Ureter (tissue), 1 donor: ENCODE results near the gene SCAF4. TPM values are rescaled to one million over a fixed set of nuclear protein-coding genes. Genes with fewer than 3 reads are reported as not detected.
"Not testable (repeated sequence)": the region's sequence is repeated elsewhere in the genome, so short reads cannot be mapped to it uniquely, and the experiment has no call there.

Experiments used
- DNase-seq: peaks from one replicate; pipeline ENCODE4 v3.0.0-alpha.2; 2020; ENCODE audit warnings: low spot score
- total RNA-seq: library from RNA; stranded (reverse); gene quantifications from one replicate; pipeline ENCODE4 v1.2.4, GENCODE V29; 2023
- donor health status: DM: yes; HTN: yes; CAD: no.

SCAF4 gene
- total RNA-seq, 1 donor from 2014 or later: 44.2 TPM

DNA sequence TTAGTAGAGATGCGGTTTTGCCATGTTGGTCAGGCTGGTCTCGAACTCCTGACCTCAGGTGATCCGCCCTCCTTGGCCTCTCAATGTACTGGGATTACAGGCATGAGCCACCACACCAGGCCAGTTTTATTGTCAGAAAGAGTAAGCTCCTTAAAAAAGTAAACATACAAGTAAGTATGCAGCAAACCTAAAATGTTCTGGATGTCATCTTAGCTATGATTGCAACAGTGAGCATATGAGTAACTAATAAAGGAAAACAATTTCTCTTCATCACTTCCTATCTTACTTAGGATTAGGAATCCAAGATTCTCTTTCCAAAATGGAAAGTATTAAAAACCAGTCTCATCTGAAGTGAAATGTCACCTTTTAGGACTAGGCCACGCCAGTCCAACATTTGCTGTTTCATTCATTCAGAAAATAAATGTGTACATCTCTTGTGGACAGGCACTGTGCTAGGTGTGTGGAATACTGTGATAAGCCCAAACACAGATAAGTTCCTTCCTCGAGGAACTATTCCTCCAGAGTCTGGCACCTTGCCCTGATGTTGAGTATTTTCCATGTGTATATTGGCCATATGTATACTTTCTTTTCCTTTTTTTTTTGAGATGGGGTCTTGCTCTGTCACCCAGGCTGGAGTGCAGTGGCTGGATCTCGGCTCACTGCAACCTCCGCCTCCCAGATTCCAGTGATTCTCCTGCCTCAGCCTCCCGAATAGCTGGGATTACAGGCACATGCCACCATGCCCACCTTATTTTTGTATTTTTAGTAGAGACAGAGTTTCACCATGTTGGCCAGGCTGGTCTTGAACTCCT, 5.9 kb upstream of the SCAF4 start:
- DNase-seq: not testable (repeated sequence)

DNA sequence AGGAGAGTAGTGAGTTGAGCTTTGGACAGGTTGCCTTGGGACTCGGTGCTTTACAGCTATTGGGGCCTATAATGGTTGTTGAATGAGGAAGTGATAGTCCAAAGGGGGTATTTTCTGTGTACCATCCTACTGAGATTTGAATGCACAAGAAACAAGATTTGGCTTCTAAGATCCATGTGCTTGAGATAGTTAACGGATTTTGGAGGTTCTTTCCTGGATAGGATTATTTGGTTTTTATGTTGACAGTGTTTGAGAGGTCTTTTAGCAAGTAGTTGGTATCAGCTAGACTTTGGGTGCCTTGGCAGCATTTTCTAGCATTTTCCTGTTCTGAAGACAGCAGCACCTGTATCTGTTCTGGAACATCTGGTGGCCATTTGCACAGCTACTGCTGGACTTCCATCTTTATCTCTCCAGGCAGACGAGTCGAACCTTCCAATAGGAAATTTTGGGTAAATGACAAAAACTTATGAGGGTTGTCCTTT, 3.6 kb upstream of the SCAF4 start:
- no peak for DNase-seq

DNA sequence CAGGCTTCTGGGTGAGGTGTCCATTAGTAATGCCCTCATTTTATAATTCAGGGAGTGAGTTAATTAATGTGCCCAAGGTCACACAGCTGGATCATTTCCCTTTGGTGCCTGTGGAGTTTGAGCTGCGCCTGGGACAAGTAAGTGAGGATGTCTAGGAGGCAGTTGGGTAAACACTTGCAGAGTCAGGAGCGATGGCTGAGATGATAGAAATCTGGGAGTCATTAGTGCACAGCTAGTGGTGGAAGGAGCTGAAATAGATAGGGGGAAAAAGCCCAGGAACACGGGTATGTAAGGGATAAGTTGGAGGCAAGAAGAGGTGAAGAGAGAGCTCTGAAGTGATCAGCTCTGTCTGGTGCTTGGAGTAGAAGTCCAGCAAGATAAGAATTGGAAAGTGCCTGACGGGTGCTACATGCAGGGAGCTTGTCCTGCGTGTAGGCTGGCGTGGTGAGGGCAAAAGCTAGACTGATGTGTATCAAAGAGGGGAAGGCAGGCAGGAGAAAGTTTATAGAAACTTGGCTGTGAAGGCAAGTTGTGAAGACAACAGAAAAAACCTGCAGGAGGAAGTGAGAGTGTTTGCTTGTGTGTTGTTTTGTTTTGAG, 1.7 kb upstream of the SCAF4 start:
- no peak for DNase-seq

DNA sequence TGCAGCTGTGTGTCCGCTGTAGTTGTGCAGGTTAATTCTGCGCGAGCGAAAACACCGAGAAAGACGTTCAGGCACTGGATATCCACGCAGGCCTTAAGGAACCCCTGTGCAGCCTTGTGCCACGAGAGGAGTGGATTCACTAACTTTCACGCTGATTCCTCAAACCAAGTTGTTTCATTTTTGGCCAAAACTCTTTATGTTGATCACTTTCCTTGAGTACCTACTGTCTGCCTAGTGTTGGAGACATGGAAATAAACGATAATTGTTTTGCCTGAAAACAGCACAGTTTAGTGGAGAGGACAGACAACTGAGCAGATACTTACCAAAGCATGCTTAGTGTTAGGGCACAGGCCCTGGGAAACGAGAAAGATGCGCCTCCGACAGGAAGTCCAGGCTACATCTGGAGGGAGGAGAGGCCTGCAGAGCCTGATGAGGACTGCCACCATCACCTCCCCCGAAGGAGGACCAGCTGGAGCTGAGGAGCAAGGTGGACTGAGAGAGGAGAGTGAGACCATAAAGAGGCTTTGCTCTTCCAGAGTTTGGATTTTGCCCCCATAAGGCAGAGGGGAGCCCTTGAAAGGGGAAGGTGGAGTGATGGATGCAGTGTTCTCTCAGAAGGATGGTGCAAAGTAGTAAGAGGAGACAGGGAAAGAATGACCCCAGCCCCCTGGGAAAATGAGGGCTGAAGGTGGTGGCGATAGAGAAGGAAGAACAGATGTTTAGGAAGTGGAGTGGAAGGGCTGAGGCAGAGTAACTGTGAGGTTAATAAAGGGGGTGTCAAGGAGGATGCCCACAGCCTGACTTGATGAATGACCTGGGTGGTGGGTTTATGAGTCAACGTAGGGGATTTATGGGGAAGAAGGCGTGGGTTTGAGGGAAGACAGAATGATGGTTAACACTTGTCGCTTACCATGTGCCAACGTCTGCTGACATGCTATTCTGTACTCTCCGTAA, 956 bp upstream of the SCAF4 start:
- DNase-seq: no peak

DNA sequence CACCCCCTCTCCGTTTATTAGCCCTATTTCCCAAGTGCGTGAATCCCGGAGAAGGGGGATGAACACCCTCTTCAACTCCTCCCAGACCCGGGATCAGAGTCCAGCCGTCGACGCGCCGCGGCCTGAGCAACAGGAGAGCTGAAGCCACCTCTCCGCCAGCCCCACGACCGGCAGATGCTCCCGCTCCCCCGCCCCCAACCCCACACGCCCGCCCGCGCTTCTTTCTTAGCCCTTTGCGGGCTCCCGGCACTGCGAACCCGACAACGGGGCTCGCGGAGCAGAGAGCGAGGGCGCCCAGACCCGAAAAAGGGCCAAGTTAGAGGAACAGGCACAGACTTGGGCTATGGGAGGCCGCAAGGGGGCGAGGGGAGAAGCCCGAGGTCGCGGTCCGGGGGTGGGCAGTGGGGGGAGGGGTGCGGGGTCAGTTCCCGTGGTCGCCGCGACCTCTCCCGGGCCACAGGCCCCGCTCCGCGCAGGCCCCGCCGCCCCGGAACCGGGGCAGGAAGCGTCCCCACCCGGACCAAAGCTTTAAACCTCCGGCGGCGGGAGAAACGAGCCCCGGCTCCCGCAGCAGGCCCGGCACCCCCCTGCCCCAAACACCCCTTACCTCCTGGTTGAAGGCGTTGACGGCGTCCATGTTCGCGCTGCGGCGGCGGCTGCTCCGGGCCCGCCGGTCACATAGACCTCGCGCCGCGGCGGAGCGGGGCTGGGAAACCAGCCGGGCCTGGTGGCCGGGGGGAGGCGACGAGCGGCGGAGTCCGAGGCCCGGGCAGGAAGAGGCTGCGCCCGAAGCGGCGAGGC, 662 bp downstream of the SCAF4 start:
- peak; percentile 56 for DNase-seq

DNA sequence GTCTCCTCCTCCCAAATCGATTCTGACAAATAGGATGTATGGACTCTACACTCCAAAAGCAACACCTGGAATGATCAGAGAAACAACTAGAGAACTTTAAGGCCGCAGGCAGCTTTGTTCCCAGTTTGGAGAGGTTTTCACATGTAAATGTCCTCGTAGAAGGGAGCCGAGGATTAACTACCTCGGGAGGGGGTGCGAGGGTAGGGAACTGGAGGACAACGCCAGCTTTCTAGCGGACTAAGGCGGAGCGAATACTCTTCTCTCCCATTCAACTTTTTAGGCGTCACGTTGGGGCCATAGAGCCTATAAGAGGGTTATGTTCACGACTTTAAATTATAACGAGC, 1.2 kb downstream of the SCAF4 start:
- DNase-seq: no peak

DNA sequence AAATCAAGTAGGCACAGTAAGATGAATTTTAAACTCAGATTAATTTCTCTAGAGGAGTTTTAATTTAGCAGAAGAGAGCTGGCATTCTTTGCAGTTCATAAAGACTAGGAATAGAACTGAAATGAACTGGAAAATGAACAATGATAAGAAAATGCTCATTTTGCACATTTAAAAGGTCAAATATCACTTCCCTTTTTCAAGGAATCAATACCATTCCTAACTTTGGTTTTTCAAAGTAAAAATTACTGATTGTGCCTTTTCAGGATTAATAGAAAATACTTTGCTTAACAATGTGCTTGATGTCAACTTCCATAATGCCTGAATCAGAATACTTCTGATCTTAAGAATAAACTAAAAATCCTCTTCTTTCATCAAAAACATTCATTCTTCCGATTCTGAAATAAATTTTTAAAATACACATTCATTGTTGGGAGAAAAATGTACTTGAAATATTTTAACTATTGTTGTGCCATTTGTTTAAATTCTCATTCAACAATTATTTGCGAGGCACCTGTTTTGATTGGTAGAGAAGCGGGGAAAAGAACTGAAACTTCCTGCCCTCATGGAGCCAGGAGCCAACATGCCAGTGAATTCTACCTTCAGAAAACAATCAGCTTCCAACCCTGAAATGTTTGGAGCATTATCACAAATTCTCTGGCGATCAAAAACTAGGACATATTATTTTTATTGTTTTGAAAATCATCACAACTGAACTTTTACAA, 2.1 kb downstream of the SCAF4 start:
- DNase-seq: no peak

DNA sequence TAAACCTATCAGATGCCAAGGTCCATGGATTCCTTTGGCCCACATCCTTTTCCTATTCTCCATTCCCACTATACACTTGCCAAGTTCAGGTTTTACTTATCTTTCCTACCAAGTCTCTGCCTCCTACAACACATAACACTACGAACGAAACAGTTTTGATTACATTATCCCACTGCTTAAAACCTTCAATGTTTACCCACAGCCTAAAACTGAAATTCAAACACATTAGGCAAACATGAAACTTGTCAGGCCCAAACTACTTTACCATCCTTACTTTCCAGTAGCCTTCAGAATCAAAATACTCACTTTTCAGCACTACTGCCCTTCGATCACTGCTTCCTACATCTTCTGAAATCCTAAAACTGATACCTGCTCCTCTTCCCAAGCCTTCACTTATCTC, 3.0 kb downstream of the SCAF4 start:
- DNase-seq: no peak

DNA sequence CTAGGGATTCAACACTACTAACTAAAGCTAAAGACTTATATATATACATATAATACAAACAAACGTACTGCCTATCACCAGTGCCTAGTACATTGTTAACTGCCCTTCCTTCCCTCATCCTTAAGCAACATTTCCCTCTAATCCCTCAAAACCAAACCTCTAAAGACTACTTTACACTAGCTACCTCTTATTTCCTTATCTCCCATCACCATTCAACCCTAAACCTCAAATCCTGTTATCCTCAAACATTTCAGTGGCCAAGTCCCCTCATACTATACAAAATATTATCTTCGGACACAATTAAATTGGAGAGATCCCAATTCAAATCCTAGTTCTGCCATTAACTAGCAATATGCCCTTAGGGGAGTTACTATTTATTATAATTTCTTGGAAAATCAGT, 3.7 kb downstream of the SCAF4 start:
- DNase-seq: no peak

DNA sequence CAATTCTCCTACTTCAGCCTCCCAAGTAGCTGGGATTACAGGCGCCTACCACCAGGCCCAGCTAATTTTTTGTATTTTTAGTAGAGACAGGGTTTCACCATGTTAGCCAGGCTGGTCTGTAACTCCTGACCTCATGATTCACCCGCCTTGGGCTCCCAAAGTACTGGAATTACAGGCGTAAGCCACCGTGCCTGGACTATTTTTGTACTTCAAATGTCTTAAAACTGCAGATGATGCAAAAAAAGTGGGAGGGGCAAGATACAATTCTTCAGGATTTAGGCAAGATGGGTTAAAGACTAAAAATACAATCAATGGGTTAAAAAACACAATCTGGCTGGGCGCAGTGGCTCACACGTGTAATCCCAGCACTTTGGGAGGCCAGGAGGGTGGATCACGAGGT, 4.7 kb downstream of the SCAF4 start:
- DNase-seq: no peak

DNA sequence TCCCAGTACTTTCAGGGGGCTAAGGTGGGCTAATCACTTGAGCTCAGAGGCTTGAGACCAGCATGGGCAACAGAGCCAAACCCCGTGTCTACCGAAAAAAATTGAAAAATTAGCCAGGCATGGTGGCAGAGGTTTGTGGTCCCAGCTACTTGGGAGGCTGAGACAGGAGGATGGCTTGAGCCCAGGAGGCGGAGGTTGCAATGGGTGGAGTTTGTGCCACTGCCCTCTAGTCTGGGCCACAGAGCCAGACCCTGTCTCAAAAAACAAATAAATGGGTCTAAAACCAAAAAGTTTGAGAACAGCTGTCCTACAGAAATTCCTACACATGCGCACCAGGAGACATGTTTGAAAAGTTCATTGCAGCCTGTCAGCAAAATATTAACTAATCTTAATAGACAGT, 5.5 kb downstream of the SCAF4 start:
- DNase-seq: no peak

DNA sequence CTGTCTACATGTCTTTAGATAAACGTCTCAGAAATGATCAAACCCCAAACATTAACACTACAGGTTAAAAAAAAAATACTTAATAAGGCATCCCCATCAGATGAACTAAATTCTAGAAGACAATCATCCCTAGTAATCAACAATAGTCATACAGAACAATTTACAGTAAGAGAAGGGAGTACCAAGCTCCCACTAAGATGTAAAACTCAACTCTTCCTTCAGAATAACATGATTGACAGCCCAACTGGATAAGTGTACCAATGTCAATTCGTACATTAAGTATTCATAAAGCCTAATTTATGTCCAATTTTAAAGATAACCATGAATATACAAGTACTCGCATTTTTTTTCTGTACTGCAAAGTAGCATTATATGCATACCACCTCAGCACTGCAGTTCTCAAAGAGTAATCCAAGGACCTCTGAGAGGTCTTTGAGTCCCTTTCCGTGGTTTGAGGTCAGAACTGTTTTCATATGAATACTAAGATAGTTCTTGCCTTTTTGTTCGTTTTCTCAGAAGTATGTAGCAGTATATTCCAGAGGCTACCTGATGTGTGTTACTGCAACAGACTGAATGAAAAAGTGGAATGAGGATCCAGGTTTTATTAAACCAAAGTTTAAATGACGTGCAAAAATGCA, 6.6 kb downstream of the SCAF4 start:
- DNase-seq: no peak

DNA sequence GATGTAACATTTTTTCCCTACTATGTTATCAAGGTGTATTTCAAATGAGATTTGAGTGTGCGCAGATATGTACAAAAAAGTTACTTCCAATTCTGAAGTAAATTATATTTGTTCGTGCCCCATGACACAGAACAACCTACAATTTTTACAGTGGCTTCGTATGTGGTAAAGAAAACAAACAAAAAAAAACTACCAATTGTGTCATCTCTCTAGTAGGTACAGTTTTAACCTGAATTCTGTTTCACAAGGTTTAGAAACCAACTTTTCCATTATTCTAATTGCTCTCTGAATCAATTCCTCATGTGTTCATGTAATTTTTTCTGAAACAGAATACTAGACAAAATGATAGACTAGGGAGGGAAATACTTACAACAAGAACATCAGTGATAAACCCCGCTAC, 7.4 kb downstream of the SCAF4 start:
- no peak for DNase-seq

DNA sequence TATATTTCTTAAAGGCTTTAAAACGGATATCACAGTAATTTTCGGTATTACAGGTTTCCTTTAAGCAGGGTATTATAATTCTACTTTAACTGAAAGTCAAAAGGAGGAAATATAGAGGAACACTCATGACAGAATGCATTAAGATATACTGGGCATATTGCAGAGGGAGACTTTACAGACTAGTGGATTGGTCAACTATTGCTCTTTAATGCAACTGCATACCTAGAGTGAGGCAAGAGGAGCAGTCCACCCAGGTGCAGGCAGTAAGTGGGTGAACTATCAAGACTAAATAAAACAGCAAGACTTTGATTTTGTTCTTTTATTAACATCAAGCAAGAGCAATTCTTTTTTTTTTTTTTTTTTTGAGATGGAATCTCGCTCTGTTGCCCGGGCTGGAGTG, 10.5 kb downstream of the SCAF4 start:
- DNase-seq: no peak

DNA sequence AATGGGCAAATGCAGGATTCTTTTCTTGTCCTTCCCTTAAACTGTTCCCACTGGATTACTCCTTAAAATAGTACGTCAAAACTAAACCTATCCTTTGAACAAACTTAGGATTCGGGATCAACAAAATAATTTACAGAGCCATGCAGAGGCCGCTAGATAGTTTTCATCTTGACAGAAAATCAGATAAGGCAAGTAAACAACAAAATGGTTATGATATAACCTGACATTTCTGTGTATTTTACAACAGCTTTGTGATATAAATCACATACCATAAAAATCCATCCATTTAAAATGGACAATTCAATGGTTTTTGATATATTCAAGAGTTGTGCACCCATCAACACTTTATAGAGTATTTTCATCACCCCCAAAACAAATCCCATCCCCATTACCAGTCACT, 11.2 kb downstream of the SCAF4 start:
- DNase-seq: no peak

DNA sequence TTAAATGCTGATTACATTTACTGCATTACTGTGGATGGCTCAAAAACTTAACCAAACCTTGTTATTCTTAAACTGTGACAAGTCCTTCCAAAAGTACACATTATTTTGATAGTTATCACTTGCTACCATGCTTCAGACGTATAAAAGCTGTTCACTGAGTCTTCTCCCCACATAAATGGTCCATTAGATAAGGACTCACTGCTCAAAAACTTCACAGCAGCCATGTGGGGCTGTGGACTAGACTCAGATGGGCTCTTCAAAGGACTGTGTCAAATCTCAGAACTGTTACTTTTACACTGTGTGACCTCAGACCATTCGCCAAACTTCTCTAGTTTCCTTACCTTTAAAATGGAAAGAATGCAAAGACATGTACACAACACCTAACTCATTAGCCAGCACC, 11.6 kb downstream of the SCAF4 start:
- DNase-seq: no peak

DNA sequence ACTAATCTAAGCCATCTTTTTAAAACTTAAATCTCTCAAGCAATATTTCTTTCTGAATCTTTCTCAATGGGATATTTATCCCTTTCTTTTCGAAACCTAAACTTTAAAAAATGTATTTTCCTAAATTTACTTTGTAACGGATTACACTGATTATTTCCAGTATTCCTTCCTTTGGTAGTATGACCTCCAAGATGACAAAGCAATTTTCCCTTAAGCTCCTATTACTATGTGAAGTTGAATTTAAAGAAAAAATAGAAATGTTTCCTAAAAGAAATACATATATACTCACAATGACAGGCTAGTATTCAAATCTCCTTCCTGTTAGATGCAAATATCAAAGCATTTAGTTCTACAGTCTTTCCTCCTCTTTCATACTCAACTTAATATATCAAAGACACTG, 15.8 kb downstream of the SCAF4 start:
- no peak for DNase-seq

DNA sequence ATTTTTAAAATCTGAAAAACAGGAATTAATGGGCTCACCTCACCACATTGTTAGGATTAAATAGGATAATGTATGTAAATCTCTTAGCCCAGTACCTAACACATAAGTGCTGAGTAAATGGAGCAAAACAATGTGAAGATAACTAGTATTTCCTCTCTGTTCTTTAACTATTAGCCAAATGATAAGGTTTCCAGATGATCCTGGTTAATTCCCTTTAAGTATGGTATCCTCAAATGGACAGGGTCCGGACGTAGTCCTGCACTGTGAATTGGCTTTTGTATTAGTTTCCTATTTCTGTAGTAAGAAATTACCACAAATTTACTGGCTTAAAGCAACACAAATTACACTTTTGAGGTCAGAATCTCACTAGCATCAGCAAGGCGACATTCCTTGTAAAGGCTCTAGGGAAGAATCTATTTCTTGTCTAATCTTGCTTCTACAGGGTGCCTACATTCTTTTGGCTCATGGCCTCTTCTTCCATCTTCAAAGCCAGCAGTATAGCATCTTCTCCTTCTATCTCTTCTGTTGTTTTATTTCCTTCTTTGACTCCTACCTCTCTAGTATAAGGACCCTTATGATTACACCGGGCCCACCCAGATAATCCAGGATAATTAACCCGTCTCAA, 17.1 kb downstream of the SCAF4 start:
- no peak for DNase-seq

DNA sequence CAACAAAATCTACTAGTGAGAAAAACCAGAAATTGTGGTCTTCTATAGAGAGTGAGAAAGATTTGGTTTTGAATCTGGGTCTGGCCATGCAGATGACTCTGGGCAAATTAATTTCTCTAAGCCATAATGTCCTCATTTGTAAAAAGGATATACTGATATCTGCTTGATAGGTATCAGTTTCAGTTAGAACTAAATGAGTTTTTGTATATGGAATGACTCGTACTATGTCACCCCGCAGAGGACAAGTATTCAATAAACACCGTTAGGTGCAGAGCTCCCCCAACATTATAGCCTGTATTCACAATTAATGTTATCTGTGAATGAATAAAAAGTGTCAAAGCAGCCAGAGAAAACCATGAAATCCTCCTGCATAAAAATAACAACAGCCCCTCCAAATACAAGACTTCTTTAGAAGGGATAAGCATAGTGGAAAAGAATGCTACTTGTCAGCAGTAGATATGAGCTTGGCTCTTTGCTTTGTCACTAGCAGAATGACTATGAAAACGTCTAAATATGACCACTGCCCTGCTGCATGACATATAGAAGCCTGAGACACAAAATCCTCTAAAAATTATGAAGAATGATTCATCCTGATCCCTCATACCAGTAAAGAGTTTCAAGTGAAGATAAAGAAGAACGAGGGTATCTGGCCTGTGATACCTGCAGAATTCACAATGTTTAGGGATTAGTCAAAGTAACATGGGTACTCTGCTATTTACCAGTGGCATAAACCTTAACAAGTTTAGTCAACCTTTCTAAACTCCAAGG, 17.8 kb downstream of the SCAF4 start:
- no peak for DNase-seq
